Naive thymus-derived CD8-positive, alpha-beta T cell (primary cell): ENCODE results near the gene OPRD1. TPM values are rescaled to one million over a fixed set of nuclear protein-coding genes. Genes with fewer than 3 reads are reported as not detected.
"Not testable (repeated sequence)": the region's sequence is repeated elsewhere in the genome, so short reads cannot be mapped to it uniquely, and the experiment has no call there.

ENCODE experiments used
- ATAC-seq, 2 donors: fragments of 150-1000 bp; cut with Tn5 transposase in 1 of 2; sonication (Bioruptor Pico), chemical (Tn5 transposase) in 1 of 2; 1 replicate in 1 of 2; 2 replicates in 1 of 2; pipeline ENCODE4 v1.10.0; 2021; ENCODE audit warnings: mild to moderate bottlenecking in 2 of 2, moderate library complexity in 2 of 2
- POLR2A ChIA-PET: fragments of 350-600 bp; sonication (Branson Sonifier 250); formaldehyde crosslinking; loops from one replicate; lab custom pipeline; 2021; ENCODE audit warnings: antibody characterized with exemption; lab: Charles Lee
- DNase-seq, 10 donors: peaks; one replicate each; pipeline versions ENCODE4 v3.0.0 to v3.0.0-alpha.2; 2020 to 2022
- H3K27ac Mint-ChIP-seq, 10 donors: one replicate each; pipeline ENCODE4 v1.8.0; 2020 to 2022; ENCODE audit warnings: mild to moderate bottlenecking in 10 of 10, mixed read lengths in 10 of 10, moderate library complexity in 4 of 10, inconsistent platforms in 1 of 10
- H3K27me3 Mint-ChIP-seq, 5 donors: one replicate each; pipeline ENCODE4 v1.8.0; 2021 to 2022; ENCODE audit warnings: mixed read lengths in 5 of 5
- H3K36me3 Mint-ChIP-seq, 3 donors: one replicate each; pipeline ENCODE4 v1.8.0; 2020 to 2022; ENCODE audit warnings: mixed read lengths in 3 of 3, mild to moderate bottlenecking in 2 of 3, inconsistent platforms in 1 of 3
- H3K4me1 Mint-ChIP-seq, 4 donors: one replicate each; pipeline ENCODE4 v1.8.0; 2021 to 2022; ENCODE audit warnings: mixed read lengths in 4 of 4
- H3K4me3 Mint-ChIP-seq, 10 donors: one replicate each; pipeline ENCODE4 v1.8.0; 2020 to 2022; ENCODE audit warnings: mild to moderate bottlenecking in 10 of 10, mixed read lengths in 10 of 10, moderate library complexity in 6 of 10, inconsistent platforms in 1 of 10
- H3K9me3 Mint-ChIP-seq, 9 donors: one replicate each; pipeline ENCODE4 v1.8.0; 2020 to 2022; ENCODE audit warnings: mixed read lengths in 9 of 9, mild to moderate bottlenecking in 3 of 9, inconsistent platforms in 1 of 9, moderate library complexity in 1 of 9
- polyA plus RNA-seq, 3 donors: library from polyadenylated mRNA; unstranded; fragments of 300-500 nt; fragmentation: Illumina TruSeq; gene quantifications; one replicate each; pipeline ENCODE4 v1.2.3, GENCODE V29; 2021
- total RNA-seq, 8 experiments: library from RNA in 2 of 8; stranded (reverse) in 2 of 8; gene quantifications; one replicate each; pipeline ENCODE4 v1.2.3 and lab custom pipeline; 2021 to 2026

The OPRD1 gene
- total and polyA plus RNA-seq, 5 experiments from 2014 or later, result 0.02 TPM; not detected in 4

GRCh38 chr1:28832966-28833365 lies 21.0 kb downstream of the OPRD1 start:
- no peaks in the 10 kb centered on the region for H3K9me3 Mint-ChIP-seq
- POLR2A ChIA-PET, result interaction anchor here (0.6 kb wide), 1 partner anchor 507 kb away, joined by 4 read pairs; no protein-coding TSS in a partner anchor
- H3K27ac Mint-ChIP-seq, result no peak overlapping the region
- H3K27me3 Mint-ChIP-seq, result peaks cover 0 to 7% (median 4%) of the 10 kb centered on the region in 5 donors
- DNase-seq (no peak), ATAC-seq (no peak)
- no peaks in the 10 kb centered on the region for H3K4me1 Mint-ChIP-seq
- H3K4me3 Mint-ChIP-seq, result no peak overlapping the region
- H3K36me3 Mint-ChIP-seq, result no peaks in the 10 kb centered on the region

DNA sequence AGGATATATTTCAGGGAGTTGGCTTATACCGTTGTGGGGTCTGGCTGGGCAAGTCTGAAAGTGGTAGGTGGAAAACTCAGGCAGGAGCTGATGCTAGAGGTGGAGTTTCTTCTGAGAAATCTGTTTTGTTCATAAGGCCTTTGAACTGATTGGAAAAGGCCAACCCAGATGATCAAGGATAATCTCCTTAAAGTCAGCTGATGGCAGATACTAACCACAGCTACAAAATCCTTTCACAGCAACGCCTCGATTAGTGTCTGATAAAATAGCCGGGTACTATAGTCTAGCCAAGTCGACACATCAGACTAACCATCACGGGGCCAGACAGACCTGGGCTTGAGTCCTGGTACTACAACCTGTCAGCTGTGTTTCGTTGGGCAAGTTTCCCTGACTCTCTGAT lies 21.4 kb downstream of the OPRD1 start:
- H3K36me3 Mint-ChIP-seq, result no peaks in the 10 kb centered on the region
- H3K27me3 Mint-ChIP-seq, result peaks cover 0 to 7% (median 4%) of the 10 kb centered on the region in 5 donors
- POLR2A ChIA-PET, result interaction anchor here (0.6 kb wide), 1 partner anchor 508 kb away, joined by 4 read pairs; no protein-coding TSS in a partner anchor
- no peak overlapping the region for H3K4me3 Mint-ChIP-seq
- no peaks in the 10 kb centered on the region for H3K9me3 Mint-ChIP-seq
- H3K27ac Mint-ChIP-seq, result no peak overlapping the region
- no peaks in the 10 kb centered on the region for H3K4me1 Mint-ChIP-seq
- no peak for DNase-seq
- no peak for ATAC-seq

- Mint-ChIP-seq H3K36me3 (no peaks in the 10 kb centered on the region), H3K9me3 (no peaks in the 10 kb centered on the region), H3K27me3 (peaks cover 0 to 10% (median 4%) of the 10 kb centered on the region in 5 donors), H3K4me1 (no peaks in the 10 kb centered on the region), H3K27ac (peak overlapping the region in 1 of 10 donors; percentile 37), H3K4me3 (no peak overlapping the region)
- DNase-seq, result no peak
- ATAC-seq, result no peak
- POLR2A ChIA-PET, result no interaction called here
Observed at GRCh38 chr1:28835237-28835650, 23.3 kb downstream of the OPRD1 start.

DNA sequence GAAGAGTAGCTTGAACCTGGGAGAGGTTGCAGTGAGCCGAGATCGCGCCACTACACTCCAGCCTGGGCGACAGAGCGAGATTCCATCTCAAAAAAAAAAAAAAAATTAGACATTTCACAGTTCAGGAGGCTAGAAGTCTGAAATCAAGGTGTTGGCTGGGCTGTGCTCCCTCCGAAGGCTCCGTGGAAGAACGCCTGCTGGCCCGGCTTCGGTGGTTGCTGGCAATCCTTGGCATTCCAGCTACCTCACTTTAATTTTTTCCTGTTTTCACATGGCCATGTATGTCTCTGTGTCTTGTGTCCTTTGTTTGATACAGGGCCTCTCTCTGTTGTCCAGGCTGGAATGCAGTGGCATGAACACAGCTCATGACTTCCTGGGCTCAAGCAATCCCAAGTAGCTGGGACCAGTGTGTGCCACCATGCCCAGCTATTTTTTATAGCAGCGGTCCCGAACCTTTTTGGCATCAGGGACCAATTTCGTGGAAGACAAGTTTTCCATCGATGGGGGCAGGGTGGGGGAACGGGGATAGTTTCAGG lies 24.5 kb downstream of the OPRD1 start:
- Mint-ChIP-seq H3K9me3 (no peaks in the 10 kb centered on the region), H3K4me3 (no peak overlapping the region), H3K27ac (peak overlapping the region in 1 of 10 donors; percentile 17), H3K27me3 (peaks cover 0 to 10% (median 4%) of the 10 kb centered on the region in 5 donors), H3K4me1 (no peaks in the 10 kb centered on the region), H3K36me3 (no peaks in the 10 kb centered on the region)
- no peak for ATAC-seq
- DNase-seq, result no peak
- POLR2A ChIA-PET, result no interaction called here

- DNase-seq (no peak), ATAC-seq (no peak)
- Mint-ChIP-seq H3K27ac (no peak overlapping the region), H3K27me3 (peaks cover 0 to 14% (median 4%) of the 10 kb centered on the region in 5 donors), H3K36me3 (no peaks in the 10 kb centered on the region), H3K4me1 (peaks cover 3 to 6% (median 6%) of the 10 kb centered on the region in 4 donors), H3K9me3 (no peaks in the 10 kb centered on the region), H3K4me3 (no peak overlapping the region)
- POLR2A ChIA-PET, result no interaction called here
Observed at GRCh38 chr1:28840928-28841544, 29.1 kb downstream of the OPRD1 start.

GRCh38 chr1:28845786-28846543 lies 34.0 kb downstream of the OPRD1 start:
- POLR2A ChIA-PET, result no interaction called here
- DNase-seq (no peak), ATAC-seq (peak in 1 of 2 donors; percentile 38)
- Mint-ChIP-seq H3K27ac (peak overlapping the region in 7 of 10 donors; percentile 0 to 81 (median 54)), H3K4me3 (peak overlapping the region in 1 of 10 donors; percentile 6), H3K4me1 (peaks cover 5 to 9% (median 8%) of the 10 kb centered on the region in 4 donors), H3K36me3 (no peaks in the 10 kb centered on the region), H3K9me3 (no peaks in the 10 kb centered on the region), H3K27me3 (peaks cover 3 to 7% (median 4%) of the 10 kb centered on the region in 5 donors)

GRCh38 chr1:28847207-28847606 lies 35.2 kb downstream of the OPRD1 start:
- ATAC-seq, H3K4me1 Mint-ChIP-seq: not testable (repeated sequence)

DNA sequence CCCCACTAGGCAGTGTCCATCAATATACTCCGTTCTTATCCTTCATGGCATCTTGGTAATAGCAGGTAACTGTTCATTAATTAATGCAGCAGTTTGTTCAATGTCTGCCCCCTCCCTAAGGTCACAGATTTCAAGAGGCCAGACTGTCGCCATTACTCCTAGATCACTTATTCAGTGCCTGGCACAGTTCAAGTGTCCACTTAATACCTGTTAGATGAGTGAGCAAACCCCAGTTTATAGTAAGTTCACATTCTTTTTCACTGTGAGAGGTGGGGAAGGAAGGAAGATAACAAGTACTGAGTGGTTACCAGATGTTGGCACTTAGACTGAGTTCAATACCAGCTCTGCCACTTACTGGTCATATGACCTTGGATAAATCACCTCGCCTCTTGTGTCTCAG lies 36.4 kb downstream of the OPRD1 start:
- H3K4me1 Mint-ChIP-seq, result peaks cover 5 to 9% (median 8%) of the 10 kb centered on the region in 4 donors
- POLR2A ChIA-PET, result no interaction called here
- ATAC-seq, result no peak
- DNase-seq, result no peak
- no peak overlapping the region for H3K27ac Mint-ChIP-seq
- H3K27me3 Mint-ChIP-seq, result peaks cover 4 to 11% (median 9%) of the 10 kb centered on the region in 5 donors
- H3K9me3 Mint-ChIP-seq, result no peaks in the 10 kb centered on the region
- H3K36me3 Mint-ChIP-seq, result no peaks in the 10 kb centered on the region
- no peak overlapping the region for H3K4me3 Mint-ChIP-seq

More at GRCh38 chr1:28847207-28847606, 35.2 kb downstream of the OPRD1 start:
- H3K36me3 Mint-ChIP-seq, H3K9me3 Mint-ChIP-seq, H3K4me3 Mint-ChIP-seq, DNase-seq, POLR2A ChIA-PET: not testable (repeated sequence)
- Mint-ChIP-seq H3K27ac (peak overlapping the region in 2 of 10 donors; percentile 57 to 62), H3K27me3 (peaks cover 8 to 11% (median 9%) of the 10 kb centered on the region in 5 donors)

- no peak for ATAC-seq
- Mint-ChIP-seq H3K4me1 (peaks cover 0 to 7% (median 2%) of the 10 kb centered on the region in 4 donors), H3K4me3 (no peak overlapping the region), H3K27ac (no peak overlapping the region), H3K27me3 (peaks cover 8 to 33% (median 18%) of the 10 kb centered on the region in 5 donors), H3K36me3 (no peaks in the 10 kb centered on the region), H3K9me3 (no peaks in the 10 kb centered on the region)
- POLR2A ChIA-PET, result no interaction called here
- DNase-seq, result no peak
Observed at GRCh38 chr1:28853093-28853742, 41.2 kb downstream of the OPRD1 start.

GRCh38 chr1:28854406-28854805 lies 42.4 kb downstream of the OPRD1 start:
- H3K27ac Mint-ChIP-seq, ATAC-seq, H3K36me3 Mint-ChIP-seq, H3K4me3 Mint-ChIP-seq, H3K9me3 Mint-ChIP-seq, POLR2A ChIA-PET, DNase-seq, H3K4me1 Mint-ChIP-seq: not testable (repeated sequence)
- H3K27me3 Mint-ChIP-seq, result peaks cover 8 to 33% (median 17%) of the 10 kb centered on the region in 5 donors

GRCh38 chr1:28855046-28855445 lies 43.1 kb downstream of the OPRD1 start:
- POLR2A ChIA-PET, result no interaction called here
- H3K27ac Mint-ChIP-seq, result no peak overlapping the region
- no peaks in the 10 kb centered on the region for H3K9me3 Mint-ChIP-seq
- peaks cover 6 to 33% (median 15%) of the 10 kb centered on the region in 5 donors for H3K27me3 Mint-ChIP-seq
- no peak overlapping the region for H3K4me3 Mint-ChIP-seq
- ATAC-seq, result no peak
- peaks cover 0 to 7% (median 2%) of the 10 kb centered on the region in 4 donors for H3K4me1 Mint-ChIP-seq
- no peaks in the 10 kb centered on the region for H3K36me3 Mint-ChIP-seq
- DNase-seq, result no peak

GRCh38 chr1:28855469-28855951 lies 43.5 kb downstream of the OPRD1 start:
- DNase-seq (no peak), ATAC-seq (no peak)
- H3K4me3 Mint-ChIP-seq, result no peak overlapping the region
- H3K27me3 Mint-ChIP-seq, result peaks cover 6 to 33% (median 15%) of the 10 kb centered on the region in 5 donors
- no peaks in the 10 kb centered on the region for H3K36me3 Mint-ChIP-seq
- POLR2A ChIA-PET, result no interaction called here
- peaks cover 0 to 7% (median 2%) of the 10 kb centered on the region in 4 donors for H3K4me1 Mint-ChIP-seq
- H3K27ac Mint-ChIP-seq, result peak overlapping the region in 1 of 10 donors; percentile 68
- H3K9me3 Mint-ChIP-seq, result no peaks in the 10 kb centered on the region
